AG10803 (cell line): Measurements from ENCODE around the gene ZNF227.
A peak's percentile ranks its signal among the peaks of the same experiment; 100 is the strongest.
"Not testable (repeated sequence)": the region's sequence is repeated elsewhere in the genome, so short reads cannot be mapped to it uniquely, and the experiment has no call there.

Experiments
- DNase-seq: peaks from one replicate; pipeline ENCODE4 v3.0.0; 2010; ENCODE audit warnings: low read depth
- H3K4me3 ChIP-seq: 2 replicates; pipeline ENCODE4 v1.5.1; 2011; ENCODE audit warnings: mild to moderate bottlenecking, low read length, control low read depth
- TF ChIP-seq, protein P1 (sequence below): conservative IDR thresholded peaks from 2 replicates; pipeline ENCODE4 v1.5.1; 2011; ENCODE audit warnings: mild to moderate bottlenecking, low read length, control low read depth, inconsistent platforms

ZNF227 gene

DNA sequence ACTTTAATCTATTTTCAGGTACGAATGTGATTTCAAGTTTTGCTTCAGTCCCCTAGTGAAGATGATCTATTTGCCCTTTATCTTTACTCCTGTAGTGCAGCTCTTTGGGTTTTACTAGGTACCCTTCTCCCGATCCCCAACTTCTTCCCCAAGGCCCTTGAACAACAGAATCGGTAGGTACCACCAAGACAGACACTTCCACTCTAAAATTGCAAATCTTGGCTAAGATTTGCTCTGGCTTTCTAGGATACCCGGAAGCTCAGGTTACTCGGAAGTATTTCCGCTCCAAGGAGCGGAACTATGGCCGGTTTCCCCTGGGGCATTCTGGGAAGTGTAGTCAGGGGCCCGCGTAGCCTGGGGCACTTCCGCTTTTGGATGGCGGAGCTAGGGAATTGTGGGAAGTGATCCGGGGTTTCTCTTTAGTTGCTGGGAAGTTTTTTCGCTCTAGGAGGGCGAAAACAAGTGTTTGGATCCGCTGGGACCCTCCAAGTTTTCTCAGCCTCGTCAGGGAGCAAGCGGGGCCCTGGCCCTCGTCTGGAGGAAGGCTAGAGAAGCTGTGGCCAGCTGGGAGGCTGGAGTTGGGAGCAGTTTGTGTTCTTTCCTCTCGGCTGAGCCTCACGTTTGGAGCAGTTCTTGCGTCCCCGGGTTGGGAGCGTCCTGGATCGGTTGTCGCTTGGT lies 5.1 kb upstream of the ZNF227 start:
- peak overlapping the region; percentile 77 for H3K4me3 ChIP-seq

DNA sequence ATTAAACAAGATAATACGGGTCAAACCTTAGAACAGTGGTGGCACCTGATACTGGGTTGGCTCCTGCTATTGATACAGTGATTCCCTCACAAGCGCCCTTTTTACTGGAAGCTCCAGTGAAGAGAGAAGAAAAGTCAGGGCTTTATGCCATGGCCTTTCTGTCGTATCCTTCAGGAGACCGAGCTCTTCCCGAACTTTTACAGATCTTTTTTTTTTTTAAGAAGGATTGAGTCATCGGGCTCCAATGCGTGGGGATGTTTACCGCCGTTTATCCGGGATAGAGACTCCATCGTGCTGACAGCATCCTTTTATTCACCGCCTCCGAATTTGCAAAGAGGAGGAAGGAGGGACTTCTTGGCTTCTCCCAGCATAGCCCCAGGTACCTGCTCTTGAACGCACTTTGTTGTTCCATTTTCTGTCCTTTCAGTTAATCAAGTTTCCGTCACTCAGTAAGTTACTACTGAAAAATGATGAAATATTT lies 574 bp downstream of the ZNF227 start:
- peak overlapping the region; percentile 88 for H3K4me3 ChIP-seq
- TF ChIP-seq, protein P1, sequence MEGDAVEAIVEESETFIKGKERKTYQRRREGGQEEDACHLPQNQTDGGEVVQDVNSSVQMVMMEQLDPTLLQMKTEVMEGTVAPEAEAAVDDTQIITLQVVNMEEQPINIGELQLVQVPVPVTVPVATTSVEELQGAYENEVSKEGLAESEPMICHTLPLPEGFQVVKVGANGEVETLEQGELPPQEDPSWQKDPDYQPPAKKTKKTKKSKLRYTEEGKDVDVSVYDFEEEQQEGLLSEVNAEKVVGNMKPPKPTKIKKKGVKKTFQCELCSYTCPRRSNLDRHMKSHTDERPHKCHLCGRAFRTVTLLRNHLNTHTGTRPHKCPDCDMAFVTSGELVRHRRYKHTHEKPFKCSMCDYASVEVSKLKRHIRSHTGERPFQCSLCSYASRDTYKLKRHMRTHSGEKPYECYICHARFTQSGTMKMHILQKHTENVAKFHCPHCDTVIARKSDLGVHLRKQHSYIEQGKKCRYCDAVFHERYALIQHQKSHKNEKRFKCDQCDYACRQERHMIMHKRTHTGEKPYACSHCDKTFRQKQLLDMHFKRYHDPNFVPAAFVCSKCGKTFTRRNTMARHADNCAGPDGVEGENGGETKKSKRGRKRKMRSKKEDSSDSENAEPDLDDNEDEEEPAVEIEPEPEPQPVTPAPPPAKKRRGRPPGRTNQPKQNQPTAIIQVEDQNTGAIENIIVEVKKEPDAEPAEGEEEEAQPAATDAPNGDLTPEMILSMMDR, result no peak
- DNase-seq, result peak; percentile 13

More for the DNA sequence above, 5.1 kb upstream of the ZNF227 start:
- TF ChIP-seq, protein P1, result no peak
- peak; percentile 93 for DNase-seq

DNA sequence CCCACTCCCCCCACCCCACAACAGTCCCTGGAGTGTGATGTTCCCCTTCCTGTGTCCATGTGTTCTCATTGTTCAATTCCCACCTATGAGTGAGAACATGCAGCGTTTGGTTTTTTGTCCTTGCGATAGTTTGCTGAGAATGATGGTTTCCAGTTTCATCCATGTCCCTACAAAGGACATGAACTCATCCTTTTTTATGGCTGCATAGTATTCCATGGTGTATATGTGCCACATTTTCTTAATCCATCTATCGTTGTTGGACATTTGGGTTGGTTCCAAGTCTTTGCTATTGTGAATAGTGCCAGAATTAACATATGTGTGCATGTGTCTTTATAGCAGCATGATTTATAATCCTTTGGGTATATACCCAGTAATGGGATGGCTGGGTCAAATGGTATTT lies 7.6 kb downstream of the ZNF227 start:
- H3K4me3 ChIP-seq, DNase-seq: not testable (repeated sequence)

DNA sequence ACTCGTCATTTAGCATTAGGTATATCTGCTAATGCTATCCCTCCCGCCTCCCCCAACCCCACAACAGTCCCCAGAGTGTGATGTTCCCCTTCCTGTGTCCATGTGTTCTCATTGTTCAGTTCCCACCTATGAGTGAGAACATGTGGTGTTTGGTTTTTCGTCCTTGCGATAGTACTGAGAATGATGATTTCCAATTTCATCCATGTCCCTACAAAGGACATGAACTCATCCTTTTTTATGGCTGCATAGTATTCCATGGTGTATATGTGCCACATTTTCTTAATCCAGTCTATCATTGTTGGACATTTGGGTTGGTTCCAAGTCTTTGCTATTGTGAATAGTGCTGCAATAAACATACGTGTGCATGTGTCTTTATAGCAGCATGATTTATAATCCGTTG lies 8.4 kb downstream of the ZNF227 start:
- not testable (repeated sequence) for DNase-seq, H3K4me3 ChIP-seq

DNA sequence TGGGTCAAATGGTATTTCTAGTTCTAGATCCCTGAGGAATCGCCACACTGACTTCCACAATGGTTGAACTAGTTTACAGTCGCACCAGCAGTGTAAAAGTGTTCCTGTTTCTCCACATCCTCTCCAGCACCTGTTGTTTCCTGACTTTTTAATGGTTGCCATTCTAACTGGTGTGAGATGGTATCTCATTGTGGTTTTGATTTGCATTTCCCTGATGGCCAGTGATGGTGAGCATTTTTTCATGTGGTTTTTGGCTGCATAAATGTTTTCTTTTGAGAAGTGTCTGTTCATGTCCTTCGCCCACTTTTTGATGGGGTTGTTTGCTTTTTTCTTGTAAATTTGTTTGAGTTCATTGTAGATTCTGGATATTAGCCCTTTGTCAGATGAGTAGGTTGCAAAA lies 9.0 kb downstream of the ZNF227 start:
- not testable (repeated sequence) for DNase-seq, H3K4me3 ChIP-seq

DNA sequence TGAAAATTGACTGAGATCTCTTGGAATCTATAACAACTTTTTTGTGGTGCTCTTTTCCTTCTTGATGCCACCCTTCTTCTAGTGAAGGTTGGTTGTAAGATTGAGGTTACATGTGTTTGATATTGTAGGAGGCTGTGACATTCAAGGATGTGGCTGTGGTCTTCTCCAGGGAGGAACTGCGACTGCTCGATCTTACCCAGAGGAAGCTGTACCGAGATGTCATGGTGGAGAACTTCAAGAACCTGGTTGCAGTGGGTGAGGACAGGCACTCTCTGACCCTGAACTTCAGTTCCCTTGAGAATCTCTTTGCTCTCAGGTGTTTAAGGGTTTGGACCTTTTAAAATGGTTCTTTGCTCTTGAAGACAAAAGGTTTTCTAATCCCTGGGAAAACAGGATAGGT lies 16.0 kb downstream of the ZNF227 start:
- no peak overlapping the region for H3K4me3 ChIP-seq
- TF ChIP-seq, protein P1, result no peak
- DNase-seq, result no peak

DNA sequence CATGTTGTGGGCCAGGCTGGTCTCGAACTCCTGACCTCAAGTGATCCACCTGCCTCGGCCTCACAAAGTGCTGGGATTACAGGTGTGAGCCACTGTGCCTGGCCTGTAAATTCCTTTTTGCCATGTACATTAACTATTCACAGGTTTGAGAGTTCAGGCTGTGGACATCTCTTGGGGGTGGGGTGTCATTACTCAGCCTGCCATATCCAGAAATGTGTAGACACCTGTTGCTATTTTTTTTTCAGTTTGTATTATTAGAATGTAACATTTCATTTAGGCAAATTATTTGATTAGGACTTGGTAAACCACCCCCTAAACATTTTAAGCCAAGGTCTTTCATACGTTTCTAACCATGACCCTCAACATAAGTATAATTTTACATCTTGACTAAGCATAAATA lies 20.5 kb downstream of the ZNF227 start:
- DNase-seq, result no peak
- TF ChIP-seq, protein P1, result no peak
- H3K4me3 ChIP-seq, result no peak overlapping the region

DNA sequence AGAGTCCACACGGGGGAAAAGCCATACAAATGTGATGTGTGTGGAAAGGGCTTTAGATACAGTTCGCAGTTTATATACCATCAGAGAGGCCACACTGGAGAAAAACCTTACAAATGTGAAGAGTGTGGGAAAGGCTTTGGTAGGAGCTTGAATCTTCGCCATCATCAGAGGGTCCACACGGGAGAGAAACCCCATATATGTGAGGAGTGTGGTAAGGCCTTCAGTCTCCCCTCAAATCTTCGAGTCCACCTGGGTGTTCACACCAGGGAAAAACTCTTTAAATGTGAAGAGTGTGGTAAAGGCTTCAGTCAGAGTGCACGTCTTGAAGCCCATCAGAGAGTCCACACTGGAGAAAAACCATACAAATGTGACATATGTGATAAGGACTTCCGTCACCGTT lies 24.1 kb downstream of the ZNF227 start:
- TF ChIP-seq, protein P1, result no peak
- H3K4me3 ChIP-seq, result no peak overlapping the region
- DNase-seq, result no peak

DNA sequence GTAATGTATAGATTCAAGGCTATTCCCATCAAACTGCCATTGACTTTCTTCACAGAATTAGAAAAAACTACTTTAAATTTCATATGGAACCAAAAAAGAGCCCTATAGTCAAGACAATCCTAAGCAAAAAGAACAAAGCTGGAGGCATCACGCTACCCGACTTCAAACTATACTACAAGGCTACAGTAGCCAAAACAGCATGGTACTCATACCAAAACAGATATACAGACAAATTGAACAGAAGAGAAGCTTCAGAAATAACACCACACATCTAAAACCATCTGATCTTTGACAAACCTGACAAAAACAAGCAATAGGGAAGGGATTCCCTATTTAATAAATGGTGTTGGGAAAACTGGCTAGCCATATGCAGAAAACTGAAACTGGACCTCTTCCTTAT lies 40.0 kb downstream of the ZNF227 start:
- not testable (repeated sequence) for H3K4me3 ChIP-seq, DNase-seq

DNA sequence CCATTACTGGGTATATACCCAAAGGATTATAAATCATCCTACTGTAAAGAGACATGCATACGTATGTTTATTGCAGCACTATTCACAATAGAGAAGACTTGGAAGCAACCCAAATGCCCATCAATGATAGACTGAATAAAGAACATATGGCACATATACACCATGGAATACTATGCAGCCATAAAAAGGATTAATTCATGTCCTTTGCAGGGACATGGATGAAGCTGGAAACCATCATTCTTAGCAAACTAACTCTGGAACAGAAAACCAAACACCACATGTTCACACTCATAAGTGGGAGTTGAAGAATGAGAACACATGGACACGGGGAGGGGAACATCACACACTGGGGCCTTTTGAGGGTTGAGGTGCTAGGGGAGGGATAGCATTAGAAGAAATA lies 41.1 kb downstream of the ZNF227 start:
- H3K4me3 ChIP-seq, DNase-seq: not testable (repeated sequence)
